Measurements from ENCODE around the gene TBC1D5.

TBC1D5 gene

DNA sequence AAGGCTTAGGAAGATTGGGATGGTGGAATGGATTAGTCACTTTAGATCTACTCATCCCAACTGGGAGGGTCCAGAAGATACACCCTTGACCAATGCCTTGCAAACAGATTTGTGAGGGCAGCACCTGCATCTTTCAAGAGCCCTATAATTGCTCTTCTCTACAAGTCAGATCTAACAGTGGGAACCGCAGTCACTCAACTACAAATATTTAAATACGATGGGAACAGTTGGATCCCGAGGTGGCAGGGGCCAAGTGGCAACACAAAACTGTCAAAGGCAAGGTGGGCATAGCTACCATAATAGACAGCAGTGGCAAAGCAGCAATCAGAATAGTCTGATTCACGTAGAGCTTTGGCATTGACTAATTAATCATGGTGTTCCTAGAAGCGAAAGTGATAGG is 152.0 kb downstream of the TBC1D5 start:
- TF ChIP-seq Cebpa-rat (IDR thresholded peaks at IDR 0.05): no peak
- Histone ChIP-seq H4K20me1 (no peaks in the 10 kb centered on the region), H3K9me3 (replicated peaks in 1 of 11) (peaks cover 52 to 64% (median 63%) of the 10 kb centered on the region in 11 experiments), H3K4me2 (no peak overlapping the region), H3K36me3 (peaks cover 44 to 61% (median 55%) of the 10 kb centered on the region in 11 experiments), H3K27me3 (no peaks in the 10 kb centered on the region), H3K27ac (no peak overlapping the region), H3K9ac (no peak overlapping the region), H3K4me1 (peaks cover 0 to 9% (median 0%) of the 10 kb centered on the region in 10 experiments; a peak in 5 of 20 replicates), H3K4me3 (peak overlapping the region in 1 of 10 experiments; percentile 6; a peak in 1 of 20 replicates)

DNA sequence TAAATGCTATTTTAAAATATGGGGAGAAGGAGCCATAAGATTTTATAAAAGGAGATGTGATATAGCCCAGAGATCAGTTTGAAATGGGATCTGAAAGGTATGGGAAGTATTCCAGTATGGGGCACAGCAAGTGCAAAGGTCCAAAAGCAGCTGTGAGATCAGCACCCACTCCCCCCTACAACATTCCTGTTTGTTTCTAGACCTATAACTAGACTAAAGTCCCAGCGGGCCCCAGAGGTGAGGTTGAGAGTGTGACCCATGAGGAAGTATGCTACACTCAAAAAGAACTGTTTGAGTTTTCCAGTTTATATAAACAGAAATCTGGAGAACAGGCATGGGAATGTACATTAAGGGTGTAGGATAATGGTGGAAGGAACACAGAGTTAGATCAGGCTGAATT is 152.5 kb downstream of the TBC1D5 start:
- TF ChIP-seq Cebpa-rat (IDR thresholded peaks at IDR 0.05): no peak
- H3K4me2 ChIP-seq: no peak overlapping the region

DNA sequence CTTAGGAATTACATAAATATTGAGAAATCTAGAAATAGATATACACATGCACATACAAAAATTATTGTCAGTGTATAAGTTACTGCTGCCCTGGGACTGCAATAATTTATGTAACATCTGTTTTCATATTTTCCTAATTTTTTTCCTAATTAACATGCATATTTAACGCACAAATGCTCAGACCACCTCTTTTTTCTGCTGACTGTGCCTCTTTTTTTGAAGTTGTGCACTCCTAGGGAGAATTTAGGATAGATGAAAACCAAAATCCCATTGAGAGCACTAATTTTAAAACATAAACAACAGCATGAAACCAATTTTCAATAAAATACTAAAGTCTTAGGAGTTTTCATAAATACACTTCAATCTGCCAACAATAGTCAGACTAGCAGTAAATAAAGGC is 154.0 kb downstream of the TBC1D5 start:
- peaks cover 0 to 9% (median 0%) of the 10 kb centered on the region in 10 experiments; a peak in 5 of 20 replicates for H3K4me1 ChIP-seq
- no peaks in the 10 kb centered on the region for H3K27me3 ChIP-seq
- no peak for TF ChIP-seq Cebpa-rat (IDR thresholded peaks at IDR 0.05)
- peaks cover 42 to 46% (median 44%) of the 10 kb centered on the region in 11 experiments for H3K9me3 ChIP-seq (replicated peaks in 1 of 11)
- H4K20me1 ChIP-seq: no peaks in the 10 kb centered on the region
- no peak overlapping the region for H3K4me3 ChIP-seq
- H3K4me2 ChIP-seq: no peak overlapping the region
- no peak overlapping the region for H3K9ac ChIP-seq
- H3K27ac ChIP-seq: no peak overlapping the region
- peaks cover 30 to 50% (median 41%) of the 10 kb centered on the region in 11 experiments for H3K36me3 ChIP-seq

More for the DNA sequence above, 152.5 kb downstream of the TBC1D5 start:
- H3K36me3 ChIP-seq: peaks cover 38 to 60% (median 52%) of the 10 kb centered on the region in 11 experiments
- H3K9me3 ChIP-seq (replicated peaks in 1 of 11): peaks cover 49 to 60% (median 58%) of the 10 kb centered on the region in 11 experiments
- peaks cover 0 to 9% (median 0%) of the 10 kb centered on the region in 10 experiments; a peak in 5 of 20 replicates for H3K4me1 ChIP-seq
- H3K27me3 ChIP-seq: no peaks in the 10 kb centered on the region
- no peaks in the 10 kb centered on the region for H4K20me1 ChIP-seq
- H3K27ac ChIP-seq: no peak overlapping the region
- H3K9ac ChIP-seq: no peak overlapping the region
- H3K4me3 ChIP-seq: no peak overlapping the region

GRCh38 chr3:17585394-17586325 is 156.8 kb downstream of the TBC1D5 start:
- Histone ChIP-seq H3K4me3 (no peak overlapping the region), H3K4me1 (peaks cover 0 to 12% (median 5%) of the 10 kb centered on the region in 10 experiments; a peak in 13 of 20 replicates), H3K4me2 (peak overlapping the region in 4 of 11 experiments; percentile 20 to 43 (median 30); a peak in 6 of 22 replicates), H3K9ac (no peak overlapping the region), H3K36me3 (peaks cover 11 to 24% (median 16%) of the 10 kb centered on the region in 11 experiments), H4K20me1 (no peaks in the 10 kb centered on the region; a peak in 1 of 22 replicates), H3K27ac (no peak overlapping the region), H3K9me3 (replicated peaks in 1 of 11) (peaks cover 15 to 19% (median 16%) of the 10 kb centered on the region in 11 experiments), H3K27me3 (no peaks in the 10 kb centered on the region)
- TF ChIP-seq Cebpa-rat (IDR thresholded peaks at IDR 0.05): no peak

GRCh38 chr3:17584066-17584465 is 158.4 kb downstream of the TBC1D5 start:
- H4K20me1 ChIP-seq: peaks cover 0 to 10% (median 0%) of the 10 kb centered on the region in 11 experiments; a peak in 5 of 22 replicates

DNA sequence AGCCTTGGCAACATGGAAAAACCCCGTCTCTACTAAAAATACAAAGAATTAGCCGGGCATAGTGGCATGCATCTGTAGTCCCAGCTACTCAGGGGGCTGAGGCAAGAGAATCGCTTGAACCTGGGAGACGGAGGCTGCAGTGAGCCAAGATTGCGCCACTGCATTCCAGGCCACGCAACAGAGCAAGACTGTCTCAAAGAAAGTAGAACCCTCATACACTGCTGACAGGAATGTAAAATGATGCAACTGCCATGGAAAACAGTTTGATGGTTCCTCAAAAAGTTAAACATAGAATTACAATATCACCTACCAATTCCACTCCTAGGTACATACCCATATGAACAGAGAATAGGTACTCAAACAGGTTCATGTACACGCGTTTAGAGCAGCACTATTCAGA is 158.9 kb downstream of the TBC1D5 start:
- Histone ChIP-seq H3K27ac (no peak overlapping the region), H3K9ac (no peak overlapping the region), H3K4me3 (no peak overlapping the region), H3K36me3 (peaks cover 0 to 9% (median 0%) of the 10 kb centered on the region in 11 experiments; a peak in 6 of 22 replicates), H4K20me1 (peaks cover 0 to 14% (median 0%) of the 10 kb centered on the region in 11 experiments; a peak in 5 of 22 replicates), H3K9me3 (replicated peaks in 1 of 11) (no peaks in the 10 kb centered on the region; a peak in 1 of 22 replicates), H3K27me3 (no peaks in the 10 kb centered on the region), H3K4me2 (no peak overlapping the region), H3K4me1 (peaks cover 11 to 27% (median 18%) of the 10 kb centered on the region in 10 experiments)
- no peak for TF ChIP-seq Cebpa-rat (IDR thresholded peaks at IDR 0.05)

More at GRCh38 chr3:17584066-17584465, 158.4 kb downstream of the TBC1D5 start:
- Histone ChIP-seq H3K9me3 (replicated peaks in 1 of 11) (peaks cover 0 to 3% (median under 1%) of the 10 kb centered on the region in 11 experiments; a peak in 7 of 22 replicates), H3K27ac (no peak overlapping the region), H3K4me3 (no peak overlapping the region), H3K27me3 (no peaks in the 10 kb centered on the region), H3K4me2 (no peak overlapping the region), H3K4me1 (peaks cover 11 to 27% (median 18%) of the 10 kb centered on the region in 10 experiments), H3K9ac (no peak overlapping the region), H3K36me3 (peaks cover 0 to 9% (median 0%) of the 10 kb centered on the region in 11 experiments; a peak in 7 of 22 replicates)
- TF ChIP-seq Cebpa-rat (IDR thresholded peaks at IDR 0.05): no peak

GRCh38 chr3:17581421-17582080 is 160.9 kb downstream of the TBC1D5 start:
- H3K4me1 ChIP-seq: peaks cover 11 to 27% (median 18%) of the 10 kb centered on the region in 10 experiments
- no peak overlapping the region for H3K4me3 ChIP-seq

GRCh38 chr3:17580901-17581300 is 161.5 kb downstream of the TBC1D5 start:
- peak overlapping the region in 5 of 11 experiments; percentile 1 to 45 (median 6); a peak in 4 of 22 replicates for H3K4me2 ChIP-seq
- H3K36me3 ChIP-seq: peaks cover 0 to 9% (median 0%) of the 10 kb centered on the region in 11 experiments; a peak in 6 of 22 replicates
- peaks cover 8 to 22% (median 17%) of the 10 kb centered on the region in 10 experiments for H3K4me1 ChIP-seq
- H3K9me3 ChIP-seq (replicated peaks in 1 of 11): no peaks in the 10 kb centered on the region; a peak in 1 of 22 replicates
- H3K27me3 ChIP-seq: no peaks in the 10 kb centered on the region
- no peak overlapping the region for H3K4me3 ChIP-seq
- TF ChIP-seq Cebpa-rat (IDR thresholded peaks at IDR 0.05): no peak
- H3K27ac ChIP-seq: no peak overlapping the region
- H3K9ac ChIP-seq: no peak overlapping the region
- peaks cover 0 to 14% (median 0%) of the 10 kb centered on the region in 11 experiments; a peak in 5 of 22 replicates for H4K20me1 ChIP-seq

More at GRCh38 chr3:17581421-17582080, 160.9 kb downstream of the TBC1D5 start:
- TF ChIP-seq Cebpa-rat (IDR thresholded peaks at IDR 0.05): no peak
- Histone ChIP-seq H3K36me3 (peaks cover 0 to 9% (median 0%) of the 10 kb centered on the region in 11 experiments; a peak in 6 of 22 replicates), H3K27ac (no peak overlapping the region), H3K9me3 (replicated peaks in 1 of 11) (no peaks in the 10 kb centered on the region; a peak in 1 of 22 replicates), H3K4me2 (peak overlapping the region in 1 of 11 experiments; percentile 1; a peak in 2 of 22 replicates), H3K27me3 (no peaks in the 10 kb centered on the region), H4K20me1 (peaks cover 0 to 14% (median 0%) of the 10 kb centered on the region in 11 experiments; a peak in 5 of 22 replicates), H3K9ac (no peak overlapping the region)

Measured in BLaER1 treated with 17β-estradiol and CSF1 and Interleukin-3, amounts not matched to agents 10 nM and 100 nM (cell line).